HepG2 (cell line): ENCODE measurements around the gene CS. TPM values are rescaled to one million over a fixed set of nuclear protein-coding genes. Genes with fewer than 3 reads are reported as not detected.
A peak's percentile ranks its signal among the peaks of the same experiment; 100 is the strongest.

Source experiments
- DNMT1 ChIP-seq: sonication (generic); formaldehyde crosslinking; IDR thresholded peaks from 2 replicates; pipeline ENCODE4 v1.5.1; 2020; ENCODE audit warnings: mild to moderate bottlenecking, missing genetic modification reagents
- GFI1 ChIP-seq: sonication (generic); formaldehyde crosslinking; IDR thresholded peaks from 2 replicates; pipeline ENCODE4 v1.5.0; 2020; ENCODE audit warnings: missing genetic modification reagents, mild to moderate bottlenecking, borderline replicate concordance
- HES4 ChIP-seq: sonication (generic); formaldehyde crosslinking; IDR thresholded peaks from 2 replicates; pipeline ENCODE4 v1.9.0; 2021; ENCODE audit warnings: mild to moderate bottlenecking, missing genetic modification reagents, borderline replicate concordance
- KIAA2018 ChIP-seq: sonication (generic); formaldehyde crosslinking; IDR thresholded peaks from 2 replicates; pipeline ENCODE4 v1.5.0; 2020; ENCODE audit warnings: mild to moderate bottlenecking, missing genetic modification reagents, borderline replicate concordance
- MYPOP ChIP-seq: sonication (generic); formaldehyde crosslinking; IDR thresholded peaks from 2 replicates; pipeline ENCODE4 v1.8.1; 2023; ENCODE audit warnings: mild to moderate bottlenecking, moderate library complexity, missing genetic modification reagents
- PHF5A ChIP-seq: IDR thresholded peaks from one replicate; pipeline ENCODE4 v1.6.1; 2018; ENCODE audit warnings: low read depth, missing genetic modification reagents; ENCODE audit not compliant: unreplicated experiment
- REXO4 ChIP-seq: sonication (generic); formaldehyde crosslinking; IDR thresholded peaks from 2 replicates; pipeline ENCODE4 v1.8.0; 2022; ENCODE audit warnings: missing genetic modification reagents, mild to moderate bottlenecking, borderline replicate concordance
- RFX3 ChIP-seq: IDR thresholded peaks from 2 replicates; pipeline ENCODE4 v1.6.1; 2016; ENCODE audit warnings: missing biosample characterization, missing genetic modification reagents
- SMAD1 ChIP-seq: sonication (generic); formaldehyde crosslinking; IDR thresholded peaks from 2 replicates; pipeline ENCODE4 v1.4.0; 2020; ENCODE audit warnings: missing genetic modification reagents, low read depth, mild to moderate bottlenecking, borderline replicate concordance
- U2AF2 ChIP-seq: fragments of 200-400 bp; formaldehyde crosslinking; IDR thresholded peaks from 2 replicates; pipeline ENCODE4 v1.6.1; 2017; ENCODE audit warnings: low read depth, mild to moderate bottlenecking, low read length
- ZNF496 ChIP-seq: sonication (generic); formaldehyde crosslinking; IDR thresholded peaks from 2 replicates; pipeline ENCODE4 v1.8.1; 2023; ENCODE audit warnings: mild to moderate bottlenecking, moderate library complexity, missing genetic modification reagents; ENCODE audit not compliant: insufficient replicate concordance
- ZNF746 ChIP-seq: sonication (generic); formaldehyde crosslinking; IDR thresholded peaks from 2 replicates; pipeline ENCODE4 v1.8.0; 2022; ENCODE audit warnings: mild to moderate bottlenecking, missing genetic modification reagents
- ZNF761 ChIP-seq: sonication (generic); formaldehyde crosslinking; conservative IDR thresholded peaks from 2 replicates; pipeline ENCODE4 v1.4.0; 2020; ENCODE audit warnings: mild to moderate bottlenecking, missing genetic modification reagents
- polyA plus RNA-seq, 8 experiments: library from polyadenylated mRNA; depleted of rRNA in 3 of 8; stranded (reverse) in 7 of 8; unstranded in 1 of 8; fragments of >200 nt; fragmentation: Illumina TruSeq in 4 of 8; extraction: Trizol in 4 of 8; gene quantifications; 2 replicates each; pipeline versions ENCODE4 v1.2.1 to v1.2.3, GENCODE V29; 2011 to 2016; ENCODE audit warnings: low read depth in 4 of 8, missing spikeins in 1 of 8, mixed read lengths in 1 of 8; ENCODE audit not compliant: insufficient read depth in 1 of 8
- total RNA-seq, 5 experiments: library from RNA; depleted of rRNA; stranded (reverse); fragments of >200 nt; fragmentation: Illumina TruSeq; extraction: Trizol; gene quantifications; 2 replicates each; pipeline ENCODE4 v1.2.3, GENCODE V29; 2016; ENCODE audit warnings: low read depth in 1 of 5
- TF ChIP-seq, protein P1 (sequence below): sonication (generic); formaldehyde crosslinking; IDR thresholded peaks from 2 replicates; pipeline ENCODE4 v1.4.0; 2020; ENCODE audit warnings: missing genetic modification reagents; ENCODE audit errors: not compliant biosample characterization
- TF ChIP-seq, protein P2 (sequence below): sonication (generic); formaldehyde crosslinking; IDR thresholded peaks from 2 replicates; pipeline ENCODE4 v1.5.0; 2020; ENCODE audit warnings: mild to moderate bottlenecking, missing genetic modification reagents

Gene CS
- total and polyA plus RNA-seq, 2 of the 13 experiments (the other 11 are each of a cell fraction or from before 2014, with no cell fraction given) = 173 to 175 TPM

- TF ChIP-seq KIAA2018 = no peak
- peak; percentile 92 for TF ChIP-seq HES4 (CRISPR knock-in tag)
- no peak for TF ChIP-seq U2AF2
- TF ChIP-seq, protein P1, sequence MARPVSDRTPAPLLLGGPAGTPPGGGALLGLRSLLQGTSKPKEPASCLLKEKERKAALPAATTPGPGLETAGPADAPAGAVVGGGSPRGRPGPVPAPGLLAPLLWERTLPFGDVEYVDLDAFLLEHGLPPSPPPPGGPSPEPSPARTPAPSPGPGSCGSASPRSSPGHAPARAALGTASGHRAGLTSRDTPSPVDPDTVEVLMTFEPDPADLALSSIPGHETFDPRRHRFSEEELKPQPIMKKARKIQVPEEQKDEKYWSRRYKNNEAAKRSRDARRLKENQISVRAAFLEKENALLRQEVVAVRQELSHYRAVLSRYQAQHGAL = peak; percentile 91
- TF ChIP-seq RFX3 = no peak
- no peak for TF ChIP-seq ZNF496 (CRISPR knock-in tag)
- TF ChIP-seq, protein P2, sequence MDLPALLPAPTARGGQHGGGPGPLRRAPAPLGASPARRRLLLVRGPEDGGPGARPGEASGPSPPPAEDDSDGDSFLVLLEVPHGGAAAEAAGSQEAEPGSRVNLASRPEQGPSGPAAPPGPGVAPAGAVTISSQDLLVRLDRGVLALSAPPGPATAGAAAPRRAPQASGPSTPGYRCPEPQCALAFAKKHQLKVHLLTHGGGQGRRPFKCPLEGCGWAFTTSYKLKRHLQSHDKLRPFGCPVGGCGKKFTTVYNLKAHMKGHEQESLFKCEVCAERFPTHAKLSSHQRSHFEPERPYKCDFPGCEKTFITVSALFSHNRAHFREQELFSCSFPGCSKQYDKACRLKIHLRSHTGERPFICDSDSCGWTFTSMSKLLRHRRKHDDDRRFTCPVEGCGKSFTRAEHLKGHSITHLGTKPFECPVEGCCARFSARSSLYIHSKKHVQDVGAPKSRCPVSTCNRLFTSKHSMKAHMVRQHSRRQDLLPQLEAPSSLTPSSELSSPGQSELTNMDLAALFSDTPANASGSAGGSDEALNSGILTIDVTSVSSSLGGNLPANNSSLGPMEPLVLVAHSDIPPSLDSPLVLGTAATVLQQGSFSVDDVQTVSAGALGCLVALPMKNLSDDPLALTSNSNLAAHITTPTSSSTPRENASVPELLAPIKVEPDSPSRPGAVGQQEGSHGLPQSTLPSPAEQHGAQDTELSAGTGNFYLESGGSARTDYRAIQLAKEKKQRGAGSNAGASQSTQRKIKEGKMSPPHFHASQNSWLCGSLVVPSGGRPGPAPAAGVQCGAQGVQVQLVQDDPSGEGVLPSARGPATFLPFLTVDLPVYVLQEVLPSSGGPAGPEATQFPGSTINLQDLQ (CRISPR knock-in tag) = no peak
- no peak for TF ChIP-seq PHF5A
- no peak for TF ChIP-seq SMAD1 (CRISPR knock-in tag)
- TF ChIP-seq DNMT1 = no peak; the same call in 1 of the 2 replicates
- TF ChIP-seq MYPOP (CRISPR knock-in tag) = peak; percentile 80
- TF ChIP-seq ZNF746 (CRISPR knock-in tag) = 0 out of 2 replicates have a peak, but pooled peaks have one; percentile 61
- TF ChIP-seq ZNF761 (CRISPR knock-in tag) = no peak
- TF ChIP-seq GFI1 (CRISPR knock-in tag) = peak; percentile 14; the same call in 1 of the 2 replicates
- TF ChIP-seq REXO4 (CRISPR knock-in tag) = no peak
Measured at GRCh38 chr12:56315622-56316473, 15.7 kb upstream of the CS start, which contains the start of gene CNPY2 (continued).
